HG02981 (cell line): ENCODE measurements around the gene SLC34A2.
A peak's percentile ranks its signal among the peaks of the same experiment; 100 is the strongest.
"Not testable (repeated sequence)": the region's sequence is repeated elsewhere in the genome, so short reads cannot be mapped to it uniquely, and the experiment has no call there.

Experiments
- ATAC-seq: cut with Tn5 transposase; IDR thresholded peaks from one replicate; pipeline ENCODE4 v1.9.1; 2021; ENCODE audit warnings: mild to moderate bottlenecking, moderate library complexity; ENCODE audit not compliant: unreplicated experiment

The SLC34A2 gene

DNA sequence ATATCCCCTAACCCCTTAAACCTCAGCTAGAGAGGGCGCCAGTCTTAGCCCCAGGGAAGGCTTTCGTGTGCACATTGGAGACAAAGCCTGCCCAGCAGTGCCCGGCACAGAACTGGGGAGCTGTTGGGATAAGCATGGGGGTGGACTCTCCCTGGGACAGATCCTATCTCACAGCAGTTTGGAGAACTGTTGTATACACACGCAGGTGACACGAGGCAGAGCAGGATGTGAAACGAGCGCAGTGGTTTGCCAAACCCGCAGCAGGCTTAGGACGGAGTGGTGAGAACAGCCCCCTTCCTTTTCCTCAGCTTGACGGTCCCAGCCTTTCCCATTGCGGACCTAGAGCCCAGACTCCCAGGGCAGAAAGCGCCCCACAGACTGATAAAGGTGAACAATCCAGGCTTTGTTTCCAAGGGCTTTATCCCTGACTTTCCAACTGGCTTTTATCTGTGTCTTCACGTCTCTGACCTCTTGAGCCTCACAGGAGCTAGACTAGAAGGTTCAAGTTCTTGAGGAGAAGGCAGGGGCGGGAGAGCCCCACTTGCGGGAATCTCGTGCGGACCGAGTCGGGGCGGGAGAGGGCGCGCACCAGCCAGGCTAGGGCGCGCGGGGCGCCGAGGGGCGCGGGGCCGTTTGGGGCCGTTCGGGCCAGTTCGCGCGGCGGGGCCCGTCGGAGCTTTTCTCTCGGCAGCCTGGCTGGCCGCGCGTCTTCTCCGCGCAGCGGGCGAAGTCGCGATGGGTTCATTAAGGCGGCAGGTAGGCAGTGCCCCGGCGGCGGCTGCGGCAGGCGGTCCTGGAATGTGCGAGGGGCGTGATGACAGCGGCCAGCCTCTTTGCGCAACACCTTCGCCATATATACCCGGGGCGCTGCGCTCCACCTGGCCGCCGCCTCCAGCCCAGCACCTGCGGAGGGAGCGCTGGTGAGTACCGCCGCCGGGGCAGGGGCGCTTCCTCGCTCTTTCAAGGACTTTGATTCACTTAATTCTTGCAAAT is at the start of gene SLC34A2:
Gene SLC34A2 (plus strand): TSS at position 881 of the 993 bp plus-strand sequence. CDS start 6,650 bp downstream, outside the sequence.
- no peak for ATAC-seq

- no peak for ATAC-seq
Measured at GRCh38 chr4:25608644-25609043, 47.0 kb upstream of the SLC34A2 start.

- ATAC-seq, result no peak
Measured at GRCh38 chr4:25609976-25610375, 45.7 kb upstream of the SLC34A2 start.

DNA sequence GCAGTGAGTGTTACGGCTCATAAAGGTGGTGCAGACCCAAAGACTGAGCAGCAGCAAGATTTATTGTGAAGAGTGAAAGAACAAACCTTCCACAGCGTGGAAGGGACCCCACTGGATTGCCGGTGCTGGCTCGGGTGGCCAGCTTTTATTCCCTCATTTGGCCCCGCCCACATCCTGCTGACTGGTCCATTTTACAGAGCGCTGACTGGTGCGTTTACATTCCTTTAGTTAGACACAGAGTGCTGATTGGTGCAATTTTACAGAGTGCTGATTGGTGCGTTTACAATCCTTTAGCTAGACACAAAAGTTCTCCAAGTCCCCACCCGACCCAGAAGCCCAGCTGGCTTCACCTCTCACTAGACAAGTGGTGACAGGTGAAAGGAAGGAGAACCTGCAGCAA is 42.0 kb upstream of the SLC34A2 start:
- ATAC-seq, result not testable (repeated sequence)

GRCh38 chr4:25614807-25615206 is 40.8 kb upstream of the SLC34A2 start:
- no peak for ATAC-seq

- peak; percentile 85 for ATAC-seq
Measured at GRCh38 chr4:25621027-25621930, 34.4 kb upstream of the SLC34A2 start.

DNA sequence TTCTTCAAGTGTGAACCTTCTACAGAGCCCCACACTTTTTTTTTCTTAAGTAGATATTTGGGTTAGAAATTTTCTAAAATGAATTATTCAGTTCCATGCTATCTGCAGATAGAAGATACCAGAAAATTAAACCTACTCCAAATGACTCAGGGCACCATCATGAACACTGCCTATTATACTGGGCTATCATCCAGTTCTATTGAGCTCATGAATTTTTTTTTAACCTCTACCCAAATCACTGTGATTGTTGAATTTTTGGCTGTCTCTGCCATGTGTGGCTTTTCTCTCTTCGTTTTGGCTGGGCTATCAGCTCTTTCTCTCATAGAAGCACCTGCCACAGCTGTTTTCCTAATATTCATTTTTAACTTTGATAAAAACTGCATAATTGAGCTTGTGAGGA is 31.0 kb upstream of the SLC34A2 start:
- ATAC-seq, result no peak

- ATAC-seq, result no peak
Measured at GRCh38 chr4:25628451-25628850, 27.2 kb upstream of the SLC34A2 start.

- no peak for ATAC-seq
Measured at GRCh38 chr4:25632135-25632534, 23.5 kb upstream of the SLC34A2 start.

- ATAC-seq, result no peak
Measured at GRCh38 chr4:25633541-25633940, 22.1 kb upstream of the SLC34A2 start.

GRCh38 chr4:25635501-25635900 is 20.1 kb upstream of the SLC34A2 start:
- no peak for ATAC-seq

GRCh38 chr4:25637581-25638220 is 17.9 kb upstream of the SLC34A2 start:
- no peak for ATAC-seq

GRCh38 chr4:25638221-25638601 is 17.4 kb upstream of the SLC34A2 start:
- ATAC-seq, result no peak

- no peak for ATAC-seq
Measured at GRCh38 chr4:25638806-25639205, 16.8 kb upstream of the SLC34A2 start.

DNA sequence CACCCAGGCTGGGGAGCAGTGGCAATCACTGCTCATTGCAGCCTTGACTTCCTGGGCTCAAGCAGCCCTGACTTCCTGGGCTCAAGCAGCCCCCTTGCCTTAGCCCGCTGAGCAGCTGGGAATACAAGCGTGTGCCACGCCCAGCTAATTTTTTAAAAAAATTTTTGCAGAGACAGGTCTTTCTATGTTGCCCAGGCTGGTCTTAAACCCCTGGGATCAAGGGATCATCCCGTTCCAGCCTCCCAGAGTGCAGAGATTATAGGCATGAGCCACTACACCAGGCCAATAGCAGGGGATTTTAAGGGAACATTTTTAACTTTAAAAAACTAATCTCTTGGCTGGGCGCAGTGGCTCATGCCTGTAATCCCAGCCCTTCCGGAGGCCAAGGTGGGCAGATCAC is 5.3 kb upstream of the SLC34A2 start:
- no peak for ATAC-seq

- ATAC-seq, result no peak
Measured at GRCh38 chr4:25651682-25652081, 4.0 kb upstream of the SLC34A2 start.

DNA sequence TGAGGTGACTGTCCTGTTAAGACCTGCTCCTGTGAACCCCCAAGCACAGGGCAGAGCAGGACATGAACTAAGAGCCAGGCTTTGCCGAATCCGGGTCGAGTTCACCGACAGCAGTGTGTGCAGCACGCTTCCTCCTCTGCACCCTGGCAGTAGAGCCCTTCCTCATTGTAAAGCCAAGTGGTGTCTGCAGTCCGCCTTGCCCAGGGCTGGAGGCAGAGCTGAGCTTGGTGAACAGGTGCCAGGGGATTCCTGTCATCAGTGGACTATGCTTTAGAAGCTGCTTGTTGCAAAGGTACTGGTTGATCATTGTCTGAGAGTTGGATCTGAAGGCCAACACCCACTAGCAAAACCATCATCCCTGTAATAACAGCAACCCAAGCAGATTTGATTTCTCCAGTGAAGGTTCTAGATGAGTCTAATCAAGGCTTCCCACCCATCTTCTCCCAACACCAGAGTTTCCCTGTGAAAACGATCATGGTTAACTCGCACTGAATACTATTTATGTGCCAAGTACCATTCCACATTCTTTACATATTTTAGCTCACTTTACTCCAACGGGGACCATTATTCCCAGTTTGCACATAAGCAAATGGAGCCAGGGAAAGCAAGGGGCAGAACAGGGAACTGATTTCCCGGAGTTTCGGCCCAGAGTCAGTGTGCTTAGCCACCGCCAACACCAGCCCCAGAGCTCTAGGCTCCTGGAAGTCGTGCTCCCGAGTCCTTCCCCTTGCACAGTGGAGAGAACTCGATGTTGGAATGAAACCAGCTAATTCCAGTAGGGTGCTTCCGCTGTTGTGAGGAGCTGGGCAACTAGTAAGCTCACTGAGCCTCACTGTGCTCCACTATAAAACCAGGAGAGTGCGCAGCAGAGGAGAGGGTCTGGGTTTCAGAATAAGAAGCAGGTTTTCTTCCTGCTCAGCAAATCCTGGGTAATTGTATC is 1.4 kb upstream of the SLC34A2 start:
- ATAC-seq, result no peak

- ATAC-seq, result no peak
Measured at GRCh38 chr4:25656031-25656430, 380 bp downstream of the SLC34A2 start.

GRCh38 chr4:25658357-25658771 is 2.7 kb downstream of the SLC34A2 start:
- no peak for ATAC-seq

- no peak for ATAC-seq
Measured at GRCh38 chr4:25658777-25659176, 3.1 kb downstream of the SLC34A2 start.
